ENCODE results near the gene ATF6B.

The ATF6B gene

GRCh38 chr6:32092760-32093497 lies 35.1 kb downstream of the ATF6B start:
- no peak for TF ChIP-seq GATA3 (IDR thresholded peaks at IDR 0.05; ENCODE audit: low read depth, low read length)
- TF ChIP-seq GATA2 (IDR thresholded peaks at IDR 0.05; ENCODE audit: low read depth, low read length): no peak

DNA sequence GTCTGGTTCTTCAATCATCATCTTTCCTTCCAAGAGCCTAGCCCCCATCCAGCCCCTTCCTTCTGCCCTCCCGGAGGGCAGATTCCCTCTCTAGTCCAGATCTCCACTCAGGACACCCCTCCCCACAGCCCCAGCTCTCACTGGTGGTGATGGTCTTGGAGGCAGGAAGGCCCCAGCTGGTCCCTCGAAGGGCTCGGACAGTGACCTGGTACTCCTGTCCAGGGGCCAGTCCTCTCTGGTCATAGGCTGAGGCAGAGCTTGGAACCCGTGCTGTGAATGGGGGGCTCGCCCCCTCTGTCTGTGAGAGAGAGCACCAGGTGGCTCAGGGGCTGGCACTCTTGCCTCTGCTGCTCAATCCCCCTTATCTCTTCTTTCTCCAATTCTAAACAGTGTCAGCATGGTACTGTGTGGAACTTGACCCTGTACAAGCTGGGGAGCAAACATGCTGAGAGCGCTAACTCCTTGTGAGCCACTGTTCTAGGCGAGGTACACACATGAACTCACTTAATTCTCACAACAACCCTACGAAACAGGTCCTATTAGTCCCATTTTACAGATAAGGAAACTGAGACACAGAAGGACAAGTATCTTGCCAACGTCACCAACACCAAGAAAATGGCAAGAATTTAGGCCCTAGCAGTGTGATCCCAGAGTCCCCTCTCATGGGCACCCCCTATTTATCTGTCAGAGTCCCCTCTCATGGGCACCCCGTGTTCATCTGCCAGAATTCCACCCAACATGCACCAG lies 38.8 kb downstream of the ATF6B start:
- TF ChIP-seq GATA3 (IDR thresholded peaks at IDR 0.05; ENCODE audit: low read depth, low read length) (no peak), GATA2 (IDR thresholded peaks at IDR 0.05; ENCODE audit: low read depth, low read length) (no peak)

GRCh38 chr6:32088487-32089049 lies 39.5 kb downstream of the ATF6B start:
- TF ChIP-seq GATA3 (IDR thresholded peaks at IDR 0.05; ENCODE audit: low read depth, low read length) (no peak), GATA2 (IDR thresholded peaks at IDR 0.05; ENCODE audit: low read depth, low read length) (no peak)

GRCh38 chr6:32087574-32088486 lies 40.2 kb downstream of the ATF6B start:
- TF ChIP-seq GATA3 (IDR thresholded peaks at IDR 0.05; ENCODE audit: low read depth, low read length): no peak
- no peak for TF ChIP-seq GATA2 (IDR thresholded peaks at IDR 0.05; ENCODE audit: low read depth, low read length)

DNA sequence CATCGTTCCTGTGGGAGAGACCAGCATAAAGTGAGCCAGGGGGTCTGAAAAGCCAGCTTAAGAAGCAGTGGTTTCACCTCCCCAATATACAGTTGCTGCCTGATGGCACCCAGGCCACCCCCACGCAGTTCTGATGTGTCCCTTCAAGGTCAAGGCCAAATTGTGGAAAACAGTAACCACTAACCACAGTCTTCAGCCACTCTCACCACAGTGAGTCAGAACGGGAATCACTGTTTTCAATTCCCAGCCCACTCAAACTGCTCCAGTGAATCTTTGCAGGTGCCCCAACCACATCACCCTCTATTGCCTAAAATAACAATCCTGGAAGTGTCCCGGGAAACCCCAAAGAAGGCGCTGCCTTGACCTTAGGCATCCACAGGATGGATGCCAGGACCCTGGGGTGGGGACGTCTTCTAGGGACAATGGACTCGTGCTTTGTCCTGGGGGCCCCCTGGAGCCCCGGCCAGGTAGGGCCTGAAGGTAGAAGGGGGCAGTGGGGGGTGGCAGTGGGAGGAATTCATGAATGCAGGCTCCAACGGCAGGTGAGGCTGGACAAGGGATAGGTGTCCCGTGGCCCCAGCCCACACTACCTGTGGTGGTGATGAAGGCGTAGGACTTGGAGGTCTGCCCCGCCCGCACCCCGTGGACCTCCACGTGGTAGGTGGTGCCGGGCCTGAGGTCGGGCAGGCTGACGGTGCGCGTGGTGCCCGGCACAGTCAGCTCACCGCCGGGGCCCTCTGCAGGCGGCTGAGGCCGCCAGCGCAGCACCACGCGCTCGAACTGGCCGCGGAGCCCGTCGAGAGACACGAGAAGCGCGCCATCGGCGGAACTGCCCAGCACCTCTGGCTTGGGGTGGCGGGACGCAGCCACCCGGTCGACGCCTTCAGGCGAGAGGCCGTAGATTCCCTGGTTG lies 41.1 kb downstream of the ATF6B start:
- TF ChIP-seq GATA3 (IDR thresholded peaks at IDR 0.05; ENCODE audit: low read depth, low read length) (no peak), GATA2 (IDR thresholded peaks at IDR 0.05; ENCODE audit: low read depth, low read length) (no peak)

- TF ChIP-seq GATA2 (IDR thresholded peaks at IDR 0.05; ENCODE audit: low read depth, low read length): no peak
- no peak for TF ChIP-seq GATA3 (IDR thresholded peaks at IDR 0.05; ENCODE audit: low read depth, low read length)
These were observed 42.1 kb downstream of the ATF6B start for GRCh38 chr6:32085759-32086459.

DNA sequence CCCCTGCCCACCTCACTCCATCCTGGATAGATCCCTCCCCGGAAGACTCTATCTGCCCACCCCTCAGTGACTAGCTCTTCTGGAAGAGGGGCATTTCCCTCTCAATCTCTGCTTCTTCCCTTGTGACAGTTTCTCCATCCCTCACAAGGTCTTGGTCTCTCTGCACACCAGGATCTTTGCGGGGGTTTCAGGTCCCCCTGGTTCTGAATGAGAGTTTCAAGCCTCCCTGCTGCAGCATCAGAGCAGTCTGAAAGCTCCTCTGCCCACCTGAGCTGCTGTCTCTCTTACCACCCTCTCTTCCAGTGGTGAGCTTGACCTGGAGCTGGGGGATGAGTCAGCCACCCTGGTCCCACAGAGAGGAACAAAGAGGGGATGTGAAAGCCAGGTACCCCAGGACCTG lies 43.3 kb downstream of the ATF6B start:
- no peak for TF ChIP-seq GATA3 (IDR thresholded peaks at IDR 0.05; ENCODE audit: low read depth, low read length)
- TF ChIP-seq GATA2 (IDR thresholded peaks at IDR 0.05; ENCODE audit: low read depth, low read length): no peak

DNA sequence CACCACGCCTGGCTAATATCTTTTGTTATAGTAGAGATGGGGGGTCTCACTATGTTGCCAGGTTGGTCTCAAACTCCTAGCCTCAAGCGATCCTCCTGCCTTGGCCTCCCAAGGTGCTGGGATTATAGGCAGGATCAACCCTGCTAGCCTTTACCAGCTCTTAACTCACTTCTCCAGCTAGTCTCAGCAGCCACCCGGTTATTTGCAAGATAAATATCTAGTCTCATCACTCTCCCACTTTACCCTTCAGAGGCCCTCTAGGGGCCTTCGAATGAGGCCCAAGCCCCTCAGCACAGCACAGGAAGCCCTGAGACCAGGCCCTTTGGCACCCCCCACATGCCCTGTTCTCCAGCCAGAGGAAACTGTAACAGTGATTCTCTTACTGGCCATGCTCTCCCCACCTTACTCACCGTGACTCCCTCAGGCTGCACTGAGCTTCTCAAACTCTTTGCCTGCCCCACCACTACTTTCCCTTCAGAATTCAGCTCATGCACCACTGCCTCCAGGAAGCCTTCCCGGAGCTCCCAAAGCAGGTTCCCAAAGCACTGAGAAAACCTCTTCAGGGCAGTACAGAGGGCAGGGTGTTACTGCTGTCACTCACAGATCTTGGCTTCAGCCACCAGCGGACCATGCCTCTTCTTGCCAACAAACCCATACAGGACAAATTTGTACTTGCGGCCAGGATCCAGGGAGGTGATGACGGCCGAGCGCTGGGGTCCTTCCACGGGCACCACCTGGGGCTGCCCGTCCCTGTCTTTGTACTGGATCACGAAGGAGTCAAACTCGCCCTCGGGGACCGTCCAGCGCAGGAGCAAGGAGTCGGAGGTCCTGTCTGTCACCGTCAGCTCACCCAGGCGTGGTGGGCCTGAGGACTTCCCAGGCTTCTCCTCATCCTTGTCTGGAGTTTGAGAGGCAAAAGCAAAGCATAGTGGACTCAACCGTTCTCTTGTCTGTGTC lies 44.0 kb downstream of the ATF6B start:
- TF ChIP-seq GATA3 (IDR thresholded peaks at IDR 0.05; ENCODE audit: low read depth, low read length) (no peak), GATA2 (IDR thresholded peaks at IDR 0.05; ENCODE audit: low read depth, low read length) (no peak)

GRCh38 chr6:32082935-32083334 lies 45.1 kb downstream of the ATF6B start:
- no peak for TF ChIP-seq GATA3 (IDR thresholded peaks at IDR 0.05; ENCODE audit: low read depth, low read length)
- no peak for TF ChIP-seq GATA2 (IDR thresholded peaks at IDR 0.05; ENCODE audit: low read depth, low read length)

DNA sequence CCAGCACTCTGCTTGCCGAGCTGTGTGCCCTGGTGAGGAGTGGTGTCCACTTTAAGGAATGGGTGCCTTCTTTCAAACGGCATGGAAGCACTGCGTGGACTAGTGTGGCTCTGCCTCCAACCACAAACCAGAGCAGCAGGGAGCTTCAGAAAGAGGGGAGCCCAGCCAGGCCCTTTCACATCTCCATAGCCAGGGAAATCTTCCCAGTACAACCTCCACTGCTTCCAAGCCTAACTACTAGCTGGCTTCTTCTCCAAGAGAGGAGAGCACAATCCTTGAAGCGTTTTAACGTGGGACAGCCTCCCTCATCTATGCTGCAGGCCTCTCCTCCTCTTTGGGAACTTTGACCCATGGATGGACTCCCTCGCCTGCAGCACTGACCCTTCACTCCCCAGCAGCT lies 45.6 kb downstream of the ATF6B start:
- no peak for TF ChIP-seq GATA2 (IDR thresholded peaks at IDR 0.05; ENCODE audit: low read depth, low read length)
- TF ChIP-seq GATA3 (IDR thresholded peaks at IDR 0.05; ENCODE audit: low read depth, low read length): no peak
